ENCODE data around the gene OR5AR1. TPM values are rescaled to one million over a fixed set of nuclear protein-coding genes. Genes with fewer than 3 reads are reported as not detected.
A peak's percentile ranks its signal among the peaks of the same experiment; 100 is the strongest.
"Not testable (repeated sequence)": the region's sequence is repeated elsewhere in the genome, so short reads cannot be mapped to it uniquely, and the experiment has no call there.

The OR5AR1 gene
- total RNA-seq = not detected

DNA sequence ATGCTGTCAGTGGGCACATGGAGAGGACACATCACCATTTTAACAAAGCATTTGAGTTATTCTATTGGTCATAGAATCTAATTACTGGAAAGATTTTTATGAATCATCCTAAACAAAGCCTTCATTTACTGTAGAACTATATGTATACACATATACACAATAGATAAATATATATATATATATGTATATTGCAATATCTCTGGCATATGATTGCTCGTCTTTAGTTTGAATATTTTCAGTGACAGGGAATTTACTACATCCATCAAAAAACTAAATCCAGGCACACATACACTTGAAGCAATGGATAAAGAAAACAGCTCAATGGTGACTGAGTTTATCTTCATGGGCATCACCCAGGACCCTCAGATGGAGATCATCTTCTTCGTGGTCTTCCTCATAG, at the start of gene OR5AR1:
TSS of gene OR5AR1 (plus strand) at position 301 of the 400 bp plus-strand sequence. CDS start at position 301, 0 bp downstream.
- ATAC-seq (no peak), DNase-seq (ENCODE audit: low spot score in 2 of 2) (no peak)
- Mint-ChIP-seq H3K36me3 (no peaks in the 10 kb centered on the region), H3K9me3 (peaks cover 5 to 10% of the 10 kb centered on the region in 2 donors), H3K27ac (no peak within 1 kb of the TSS)

- no peak for DNase-seq (ENCODE audit: low spot score in 2 of 2)
- no peak overlapping the region for H3K27ac Mint-ChIP-seq
- peak; percentile 48 to 95 for ATAC-seq
- H3K9me3 Mint-ChIP-seq = peaks cover 14% of the 10 kb centered on the region in 2 donors
- H3K36me3 Mint-ChIP-seq = no peaks in the 10 kb centered on the region
Measured at GRCh38 chr11:56624661-56625110, 38.8 kb upstream of the OR5AR1 start.

GRCh38 chr11:56625946-56626345, 37.5 kb upstream of the OR5AR1 start:
- Mint-ChIP-seq H3K9me3 (peaks cover 14% of the 10 kb centered on the region in 2 donors), H3K36me3 (no peaks in the 10 kb centered on the region), H3K27ac (no peak overlapping the region)
- DNase-seq (ENCODE audit: low spot score in 2 of 2) (no peak), ATAC-seq (no peak)

DNA sequence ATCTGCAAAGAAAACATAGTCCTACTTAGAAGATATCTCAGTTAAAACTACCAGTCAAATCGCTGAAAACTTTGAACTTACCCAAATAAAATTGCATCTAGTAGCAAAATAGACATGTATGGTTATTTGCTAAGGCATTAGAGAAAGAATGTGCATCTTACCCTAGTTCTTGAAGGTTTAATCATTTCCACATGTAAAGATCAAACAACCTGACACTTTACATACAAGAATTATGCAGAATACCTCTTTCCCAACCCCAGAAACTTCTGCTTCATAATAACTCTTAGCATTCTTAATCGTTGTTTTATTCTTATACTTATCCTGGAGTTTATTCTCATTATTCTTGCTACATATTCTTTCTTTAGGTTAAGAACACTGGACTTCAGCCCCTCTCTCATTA, 31.2 kb upstream of the OR5AR1 start:
- no peaks in the 10 kb centered on the region for H3K36me3 Mint-ChIP-seq

DNA sequence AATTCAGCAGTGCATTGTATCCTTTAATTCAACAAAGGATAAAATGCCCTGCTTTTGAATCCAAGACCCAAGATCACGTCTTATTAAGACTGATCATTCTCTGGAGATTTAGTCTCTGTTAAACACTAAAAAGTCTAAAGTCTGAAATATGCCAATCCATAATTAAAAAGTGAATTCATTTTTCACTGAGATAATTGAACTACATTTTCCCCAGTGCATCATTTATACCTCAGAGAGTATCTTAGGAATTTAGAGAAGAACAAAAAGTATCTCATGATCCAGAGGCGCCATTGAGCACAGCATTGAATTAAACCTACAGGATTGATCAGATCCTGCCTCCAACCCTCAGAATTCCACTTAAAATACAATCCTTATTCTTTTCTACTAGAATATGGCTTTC, 26.6 kb upstream of the OR5AR1 start:
- ATAC-seq = no peak
- H3K36me3 Mint-ChIP-seq = no peaks in the 10 kb centered on the region

More for the DNA sequence above, 31.2 kb upstream of the OR5AR1 start:
- no peak overlapping the region for H3K27ac Mint-ChIP-seq
- no peak for ATAC-seq
- no peak for DNase-seq (ENCODE audit: low spot score in 2 of 2)
- peaks cover 14 to 34% of the 10 kb centered on the region in 2 donors for H3K9me3 Mint-ChIP-seq

DNA sequence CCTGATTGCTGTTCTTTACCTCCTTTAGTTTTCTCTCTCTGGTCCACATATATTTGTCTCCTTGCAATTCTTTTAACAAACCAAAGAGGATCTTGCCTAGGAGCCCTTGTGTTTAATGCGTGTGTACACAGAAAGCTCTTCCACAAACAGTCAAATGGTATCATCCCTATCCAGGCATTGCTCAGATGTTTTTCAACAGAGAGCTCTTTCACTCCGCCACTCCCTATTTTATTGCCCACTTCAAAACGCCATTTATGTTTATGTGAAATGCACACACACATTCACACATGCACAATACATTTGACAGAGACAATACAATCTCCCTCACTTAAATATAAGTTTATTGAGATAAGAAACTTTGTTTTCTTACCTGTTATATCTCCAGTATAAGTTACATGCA, 26.0 kb upstream of the OR5AR1 start:
- H3K36me3 Mint-ChIP-seq = no peaks in the 10 kb centered on the region
- no peak for ATAC-seq

More for the DNA sequence above, 26.6 kb upstream of the OR5AR1 start:
- no peak for DNase-seq (ENCODE audit: low spot score in 2 of 2)
- peaks cover 4 to 21% of the 10 kb centered on the region in 2 donors for H3K9me3 Mint-ChIP-seq
- no peak overlapping the region for H3K27ac Mint-ChIP-seq

GRCh38 chr11:56642339-56642738, 21.1 kb upstream of the OR5AR1 start, which contains the start of gene OR5AP2:
OR5AP2 (minus strand) TSS chr11:56642439; CDS start chr11:56642439, 0 bp downstream.
- H3K27ac Mint-ChIP-seq = no peak within 1 kb of the TSS
- peaks cover 0 to 4% of the 10 kb centered on the region in 2 donors for H3K9me3 Mint-ChIP-seq

More for the DNA sequence above, 26.0 kb upstream of the OR5AR1 start:
- no peak overlapping the region for H3K27ac Mint-ChIP-seq
- peaks cover 4 to 15% of the 10 kb centered on the region in 2 donors for H3K9me3 Mint-ChIP-seq
- DNase-seq (ENCODE audit: low spot score in 2 of 2) = no peak

DNA sequence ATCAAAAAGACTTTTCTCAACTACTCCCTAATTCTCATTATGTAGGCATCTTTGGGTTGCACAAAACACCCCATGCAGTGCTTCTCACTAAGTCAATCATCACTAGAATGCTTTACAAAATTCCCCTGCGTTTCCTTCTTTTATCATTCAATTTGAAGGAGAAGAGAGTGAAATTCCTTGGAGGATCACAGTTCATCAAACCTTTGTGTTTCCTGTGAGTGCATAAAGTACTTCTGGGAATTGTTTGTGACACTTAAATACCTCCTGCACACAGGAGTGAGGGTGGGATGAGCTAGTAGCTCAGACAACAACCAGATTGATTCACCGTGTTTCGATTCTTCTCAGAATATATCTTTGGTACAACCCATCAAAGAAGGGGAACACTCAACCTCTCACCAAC, 3.7 kb upstream of the OR5AR1 start:
- H3K27ac Mint-ChIP-seq = no peak overlapping the region
- peaks cover 0 to 5% of the 10 kb centered on the region in 2 donors for H3K36me3 Mint-ChIP-seq
- peaks cover 5 to 12% of the 10 kb centered on the region in 2 donors for H3K9me3 Mint-ChIP-seq
- ATAC-seq (no peak), DNase-seq (ENCODE audit: low spot score in 2 of 2) (no peak)

More at GRCh38 chr11:56642339-56642738, 21.1 kb upstream of the OR5AR1 start, which contains the start of gene OR5AP2:
- DNase-seq (ENCODE audit: low spot score in 2 of 2) = no peak
- H3K36me3 Mint-ChIP-seq = no peaks in the 10 kb centered on the region
- ATAC-seq = no peak

DNA sequence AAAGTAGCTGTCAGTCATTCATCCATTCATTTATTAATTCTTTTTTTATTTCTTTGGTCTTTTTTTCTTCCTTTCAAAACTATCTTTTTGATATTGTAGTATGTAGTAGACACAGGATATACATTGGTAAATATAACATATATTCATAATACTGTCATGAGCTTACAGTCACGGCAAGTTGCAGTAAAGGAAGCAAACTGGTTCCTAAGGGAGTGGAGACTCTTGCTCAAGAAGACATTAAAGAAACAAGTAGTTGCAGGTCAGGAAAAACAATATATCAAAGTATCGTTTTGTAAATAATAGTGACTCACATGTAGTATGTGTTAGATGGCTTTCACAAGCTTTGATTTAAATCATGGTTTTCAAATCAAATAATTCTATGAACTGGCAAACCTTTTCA, 7.5 kb downstream of the OR5AR1 start:
- DNase-seq (ENCODE audit: low spot score in 2 of 2) (no peak), ATAC-seq (no peak)
- H3K27ac Mint-ChIP-seq = no peak overlapping the region
- H3K36me3 Mint-ChIP-seq = peaks cover 0 to 6% of the 10 kb centered on the region in 2 donors
- peaks cover 13 to 19% of the 10 kb centered on the region in 2 donors for H3K9me3 Mint-ChIP-seq

GRCh38 chr11:56688554-56689100, 25.1 kb downstream of the OR5AR1 start:
- Mint-ChIP-seq H3K36me3 (no peaks in the 10 kb centered on the region), H3K9me3 (peaks cover 6 to 8% of the 10 kb centered on the region in 2 donors), H3K27ac (no peak overlapping the region)
- ATAC-seq = no peak
- DNase-seq (ENCODE audit: low spot score in 2 of 2) = no peak

DNA sequence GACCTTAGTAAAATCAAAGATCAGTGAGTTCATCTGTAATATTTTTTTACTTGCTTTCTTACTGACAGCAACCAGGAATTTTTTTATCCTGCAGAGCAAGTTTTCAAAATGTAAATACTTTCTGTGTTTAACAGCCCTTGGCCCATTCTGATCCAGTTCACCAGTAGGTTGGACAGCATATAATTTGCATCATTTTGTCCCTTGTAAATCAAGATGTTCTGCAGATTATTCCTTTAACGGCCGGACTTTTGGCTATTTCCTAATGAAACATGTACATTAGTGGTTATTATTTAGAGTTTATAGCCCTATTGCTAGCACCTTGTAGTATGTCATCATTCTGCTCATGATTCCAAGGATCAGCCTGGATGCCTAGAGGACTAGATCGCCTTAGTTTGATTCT, 27.7 kb downstream of the OR5AR1 start:
- not testable (repeated sequence) for DNase-seq (ENCODE audit: low spot score in 2 of 2); H3K27ac Mint-ChIP-seq; H3K36me3 Mint-ChIP-seq; ATAC-seq
- H3K9me3 Mint-ChIP-seq = peaks cover 3 to 11% of the 10 kb centered on the region in 2 donors

DNA sequence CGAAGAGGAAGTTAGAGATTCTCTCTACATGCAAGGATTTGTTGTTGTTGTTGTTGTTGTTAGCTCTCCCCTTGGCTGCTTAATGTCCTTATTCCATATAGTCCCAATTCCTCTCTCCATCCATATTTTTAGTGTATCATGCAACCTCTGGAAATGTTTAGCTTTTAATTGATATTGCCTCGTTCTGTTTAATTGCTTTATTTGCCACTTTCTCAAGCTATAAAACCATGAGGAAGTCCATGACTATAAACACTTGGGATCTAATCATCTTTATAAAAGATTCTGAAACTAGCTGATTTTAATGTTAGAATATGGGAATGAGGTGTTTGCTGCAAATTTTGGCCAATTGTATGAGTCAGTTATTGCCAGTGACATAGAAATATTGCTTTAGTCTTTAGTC, 29.9 kb downstream of the OR5AR1 start:
- H3K36me3 Mint-ChIP-seq = no peaks in the 10 kb centered on the region
- no peak overlapping the region for H3K27ac Mint-ChIP-seq
- peaks cover 8 to 16% of the 10 kb centered on the region in 2 donors for H3K9me3 Mint-ChIP-seq
- DNase-seq (ENCODE audit: low spot score in 2 of 2) (no peak), ATAC-seq (no peak)

DNA sequence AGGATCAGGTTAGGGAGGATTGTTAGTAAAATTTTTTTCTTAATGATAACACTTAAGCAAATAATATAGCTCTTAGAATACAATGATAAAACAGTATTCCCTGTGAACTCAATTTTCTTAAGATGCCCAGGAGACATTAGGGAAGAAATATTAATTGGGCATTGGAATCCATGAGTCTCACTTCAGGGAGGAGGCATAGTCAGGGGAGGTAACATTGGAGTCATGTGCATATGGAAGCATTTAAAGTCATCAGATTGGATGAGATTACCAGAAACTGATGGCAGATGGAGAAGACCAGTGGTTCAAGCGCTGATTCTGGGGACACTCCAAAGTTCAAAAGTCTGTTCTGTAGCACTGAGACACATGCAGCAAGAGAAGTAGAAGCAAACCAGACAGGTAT, 35.3 kb downstream of the OR5AR1 start, which contains the start of gene OR9G1:
TSS of gene OR9G1 (plus strand) at position 301 of the 400 bp plus-strand sequence. CDS start 1,293 bp downstream, outside the sequence.
- H3K36me3 Mint-ChIP-seq = no peaks in the 10 kb centered on the region
- no peak within 1 kb of the TSS for H3K27ac Mint-ChIP-seq
- DNase-seq (ENCODE audit: low spot score in 2 of 2) = no peak
- ATAC-seq = no peak
- H3K9me3 Mint-ChIP-seq = peaks cover 16 to 21% of the 10 kb centered on the region in 2 donors

- ATAC-seq (peak in 1 of 2 donors; percentile 54), DNase-seq (ENCODE audit: low spot score in 2 of 2) (no peak)
- H3K9me3 Mint-ChIP-seq = peaks cover 13 to 22% of the 10 kb centered on the region in 2 donors
- no peak overlapping the region for H3K27ac Mint-ChIP-seq
- H3K36me3 Mint-ChIP-seq = no peaks in the 10 kb centered on the region
Measured at GRCh38 chr11:56700242-56700913, 36.9 kb downstream of the OR5AR1 start.

DNA sequence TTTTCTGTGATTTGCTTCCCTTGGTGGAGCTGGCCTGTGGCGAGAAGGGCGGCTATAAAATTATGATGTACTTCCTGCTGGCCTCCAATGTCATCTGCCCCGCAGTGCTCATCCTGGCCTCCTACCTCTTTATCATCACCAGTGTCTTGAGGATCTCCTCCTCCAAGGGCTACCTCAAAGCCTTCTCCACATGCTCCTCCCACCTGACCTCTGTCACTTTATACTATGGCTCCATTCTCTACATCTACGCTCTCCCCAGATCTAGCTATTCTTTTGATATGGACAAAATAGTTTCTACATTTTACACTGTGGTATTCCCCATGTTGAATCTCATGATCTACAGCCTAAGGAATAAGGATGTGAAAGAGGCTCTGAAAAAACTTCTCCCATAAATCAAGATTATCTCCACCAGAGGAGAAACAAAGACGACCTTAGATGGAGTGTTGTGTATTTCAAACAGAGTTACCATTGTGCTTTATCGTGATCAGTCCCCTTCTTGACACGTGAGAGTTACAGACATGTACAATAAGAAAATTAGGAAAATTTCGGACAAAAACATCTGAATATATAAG, 37.5 kb downstream of the OR5AR1 start:
- DNase-seq (ENCODE audit: low spot score in 2 of 2) (no peak), ATAC-seq (no peak)
- no peak overlapping the region for H3K27ac Mint-ChIP-seq
- H3K36me3 Mint-ChIP-seq = no peaks in the 10 kb centered on the region
- H3K9me3 Mint-ChIP-seq = peaks cover 17 to 28% of the 10 kb centered on the region in 2 donors

DNA sequence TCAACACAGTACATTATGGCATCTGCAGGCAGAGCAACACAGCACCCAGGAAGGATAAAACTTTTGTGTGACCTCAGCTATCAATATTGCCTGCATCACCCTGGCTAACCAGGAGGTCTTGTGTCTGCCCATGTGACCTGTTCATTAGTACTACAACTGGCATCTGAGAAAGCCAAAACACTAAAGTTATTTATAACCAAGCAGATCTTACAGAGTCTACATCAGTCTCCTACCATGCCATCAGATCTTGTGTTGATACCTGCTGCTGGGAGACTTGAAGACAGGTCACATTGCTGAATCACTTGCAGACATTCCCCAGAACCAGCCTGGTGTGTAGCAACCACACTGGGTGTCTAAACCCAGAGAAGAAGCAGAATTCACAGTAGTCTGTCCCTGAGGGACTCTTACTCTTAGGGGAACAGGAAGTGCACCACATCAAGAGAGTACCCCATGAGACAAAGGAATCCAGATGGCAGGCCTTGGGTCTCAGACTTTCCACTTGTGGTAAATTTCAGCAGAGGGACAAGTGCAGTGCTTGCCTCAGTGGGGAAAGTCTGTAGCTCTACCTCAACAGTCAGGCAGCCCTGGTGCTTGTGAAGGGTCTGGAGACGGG, 42.4 kb downstream of the OR5AR1 start:
- no peak for DNase-seq (ENCODE audit: low spot score in 2 of 2)
- H3K36me3 Mint-ChIP-seq = no peaks in the 10 kb centered on the region
- ATAC-seq = no peak
- H3K9me3 Mint-ChIP-seq = peaks cover 7 to 11% of the 10 kb centered on the region in 2 donors
- no peak overlapping the region for H3K27ac Mint-ChIP-seq

- no peaks in the 10 kb centered on the region for H3K36me3 Mint-ChIP-seq
- ATAC-seq (no peak), DNase-seq (ENCODE audit: low spot score in 2 of 2) (no peak)
- peaks cover 4 to 8% of the 10 kb centered on the region in 2 donors for H3K9me3 Mint-ChIP-seq
- no peak overlapping the region for H3K27ac Mint-ChIP-seq
Measured at GRCh38 chr11:56706486-56706885, 43.0 kb downstream of the OR5AR1 start.

All from activated naive CD4-positive, alpha-beta T cell treated with anti-CD3 and anti-CD28 coated beads, Interleukin-2, amount 50 U/mL, for 72 hours (primary cell).